Upper lobe of right lung (tissue), 1 donor: Measurements from ENCODE around the gene TTC28. TPM values are rescaled to one million over a fixed set of nuclear protein-coding genes. Genes with fewer than 3 reads are reported as not detected.

Experiments used
- ATAC-seq: fragments of 200-7000 bp; cut with Tn5 transposase; one replicate; pipeline ENCODE4 v1.9.1; 2020; ENCODE audit warnings: mild to moderate bottlenecking, moderate library complexity
- DNase-seq: peaks from one replicate; pipeline ENCODE4 v3.0.0-alpha.2; 2020
- H3K27ac ChIP-seq: fragments of 200-600 bp; one replicate; pipeline ENCODE4 v1.8.0; 2022
- H3K27me3 ChIP-seq: fragments of 200-600 bp; one replicate; pipeline ENCODE4 v1.8.0; 2022; ENCODE audit warnings: mild to moderate bottlenecking
- H3K36me3 ChIP-seq: fragments of 200-600 bp; one replicate; pipeline ENCODE4 v1.8.0; 2022
- H3K4me1 ChIP-seq: fragments of 200-600 bp; one replicate; pipeline ENCODE4 v1.8.0; 2022
- H3K4me3 ChIP-seq: fragments of 200-600 bp; one replicate; pipeline ENCODE4 v1.8.0; 2022; ENCODE audit warnings: mild to moderate bottlenecking
- H3K9me3 ChIP-seq: fragments of 200-600 bp; one replicate; pipeline ENCODE4 v1.8.0; 2022
- intact Hi-C: fragments of 100-400 bp; cut with DNase I; formaldehyde crosslinking; loops from one replicate; pipeline ENCODE4 v1.11.0; 2022
- total RNA-seq: library from RNA; stranded (reverse); fragmentation: NEBNext Ultra II Directional; extraction: Animal tissue kit (Norgen Biotek cat#: 25700); gene quantifications from one replicate; pipeline ENCODE4 v1.2.1, GENCODE V29; 2021
- TF ChIP-seq, protein P1 (sequence below): fragments of 200-600 bp; IDR thresholded peaks from one replicate; pipeline ENCODE4 v1.8.0; 2022; ENCODE audit warnings: antibody characterized with exemption
- donor health status: DM: no; HTN: yes; CAD: no; lungs with severe emphysema.

TTC28 gene
- total RNA-seq, 1 donor from 2014 or later, result 48.7 TPM

DNA sequence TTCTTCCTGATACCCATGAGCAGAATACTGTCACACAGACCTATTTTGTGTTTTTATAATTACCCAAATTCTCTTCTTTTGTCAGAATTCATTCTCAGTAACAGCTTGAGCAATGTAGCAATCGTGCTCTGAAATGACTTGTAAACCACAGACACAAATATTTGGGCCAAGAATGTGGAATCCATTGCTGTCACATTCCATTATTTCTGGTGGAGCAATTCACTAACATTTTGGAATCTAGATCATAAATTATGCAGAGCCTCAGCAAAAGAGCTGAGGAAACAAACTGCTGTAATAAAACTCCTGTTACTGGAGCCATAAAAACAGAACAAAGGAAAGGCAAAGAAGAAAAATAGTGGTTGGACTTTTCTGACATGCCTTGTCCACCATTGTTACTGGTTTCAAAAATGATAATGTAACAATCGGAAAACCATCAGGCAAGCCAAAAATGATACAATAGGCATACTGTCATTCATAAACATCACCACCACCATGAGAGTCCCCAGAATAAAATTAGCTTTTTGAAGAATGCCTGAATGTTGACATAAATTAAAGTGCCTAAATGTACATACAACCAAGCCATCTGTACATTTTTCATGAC, 537.2 kb downstream of the TTC28 start:
- no peak for ATAC-seq
- H3K9me3 ChIP-seq, result no peaks in the 10 kb centered on the region
- intact Hi-C loops, result no loop called here
- H3K36me3 ChIP-seq, result no peaks in the 10 kb centered on the region
- no peak for DNase-seq
- H3K4me1 ChIP-seq, result peaks cover 39% of the 10 kb centered on the region
- H3K27ac ChIP-seq, result no peak overlapping the region
- no peaks in the 10 kb centered on the region for H3K27me3 ChIP-seq
- H3K4me3 ChIP-seq, result no peak overlapping the region
- TF ChIP-seq, protein P1, sequence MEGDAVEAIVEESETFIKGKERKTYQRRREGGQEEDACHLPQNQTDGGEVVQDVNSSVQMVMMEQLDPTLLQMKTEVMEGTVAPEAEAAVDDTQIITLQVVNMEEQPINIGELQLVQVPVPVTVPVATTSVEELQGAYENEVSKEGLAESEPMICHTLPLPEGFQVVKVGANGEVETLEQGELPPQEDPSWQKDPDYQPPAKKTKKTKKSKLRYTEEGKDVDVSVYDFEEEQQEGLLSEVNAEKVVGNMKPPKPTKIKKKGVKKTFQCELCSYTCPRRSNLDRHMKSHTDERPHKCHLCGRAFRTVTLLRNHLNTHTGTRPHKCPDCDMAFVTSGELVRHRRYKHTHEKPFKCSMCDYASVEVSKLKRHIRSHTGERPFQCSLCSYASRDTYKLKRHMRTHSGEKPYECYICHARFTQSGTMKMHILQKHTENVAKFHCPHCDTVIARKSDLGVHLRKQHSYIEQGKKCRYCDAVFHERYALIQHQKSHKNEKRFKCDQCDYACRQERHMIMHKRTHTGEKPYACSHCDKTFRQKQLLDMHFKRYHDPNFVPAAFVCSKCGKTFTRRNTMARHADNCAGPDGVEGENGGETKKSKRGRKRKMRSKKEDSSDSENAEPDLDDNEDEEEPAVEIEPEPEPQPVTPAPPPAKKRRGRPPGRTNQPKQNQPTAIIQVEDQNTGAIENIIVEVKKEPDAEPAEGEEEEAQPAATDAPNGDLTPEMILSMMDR, result no peak

DNA sequence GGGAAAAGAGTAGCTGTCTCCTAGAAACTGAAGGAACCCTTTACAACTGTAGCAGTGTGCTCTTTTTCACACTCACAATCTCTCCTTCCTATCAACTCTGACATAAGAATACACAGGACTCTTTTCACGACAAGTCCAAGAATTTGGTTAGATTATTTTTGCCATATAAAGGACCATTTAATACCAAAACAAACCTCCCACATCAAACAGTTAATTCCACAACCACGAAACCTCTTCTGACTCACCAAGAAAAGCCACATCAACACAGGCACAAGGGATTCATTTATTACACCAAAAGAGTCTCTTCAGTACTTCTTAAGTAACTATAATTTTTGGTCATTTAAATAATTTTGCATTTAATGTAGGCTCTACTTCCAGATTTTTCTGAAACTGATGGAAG, 538.0 kb downstream of the TTC28 start:
- H3K4me1 ChIP-seq, result peaks cover 35% of the 10 kb centered on the region
- no peaks in the 10 kb centered on the region for H3K27me3 ChIP-seq
- no peaks in the 10 kb centered on the region for H3K9me3 ChIP-seq
- H3K4me3 ChIP-seq, result no peak overlapping the region
- H3K27ac ChIP-seq, result no peak overlapping the region
- intact Hi-C loops, result no loop called here
- TF ChIP-seq, protein P1, result no peak
- DNase-seq (no peak), ATAC-seq (no peak)
- H3K36me3 ChIP-seq, result no peaks in the 10 kb centered on the region

DNA sequence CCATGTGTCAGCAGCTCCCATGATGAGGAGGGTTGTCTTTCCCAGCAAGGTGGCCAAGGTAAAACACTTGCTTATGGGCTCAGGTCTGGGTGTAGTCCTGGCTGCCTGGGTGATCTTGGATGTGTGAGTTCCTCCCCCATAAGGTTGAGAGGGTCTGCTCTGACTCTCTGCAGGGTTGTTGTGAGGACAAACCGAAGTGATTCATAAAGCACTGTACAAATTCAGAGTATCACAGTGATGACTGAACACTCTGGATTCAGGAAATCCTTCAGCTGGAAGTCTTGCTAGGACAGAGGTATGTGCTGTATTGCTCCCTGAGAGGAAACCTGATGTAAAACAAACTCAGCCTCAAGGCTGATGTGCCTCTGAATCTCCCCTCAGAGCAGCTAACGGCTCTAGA, 539.7 kb downstream of the TTC28 start:
- intact Hi-C loops, result no loop called here
- Histone ChIP-seq H3K36me3 (no peaks in the 10 kb centered on the region), H3K9me3 (no peaks in the 10 kb centered on the region), H3K4me3 (no peak overlapping the region), H3K27ac (no peak overlapping the region), H3K27me3 (no peaks in the 10 kb centered on the region), H3K4me1 (peaks cover 35% of the 10 kb centered on the region)
- no peak for DNase-seq
- TF ChIP-seq, protein P1, result no peak
- no peak for ATAC-seq

DNA sequence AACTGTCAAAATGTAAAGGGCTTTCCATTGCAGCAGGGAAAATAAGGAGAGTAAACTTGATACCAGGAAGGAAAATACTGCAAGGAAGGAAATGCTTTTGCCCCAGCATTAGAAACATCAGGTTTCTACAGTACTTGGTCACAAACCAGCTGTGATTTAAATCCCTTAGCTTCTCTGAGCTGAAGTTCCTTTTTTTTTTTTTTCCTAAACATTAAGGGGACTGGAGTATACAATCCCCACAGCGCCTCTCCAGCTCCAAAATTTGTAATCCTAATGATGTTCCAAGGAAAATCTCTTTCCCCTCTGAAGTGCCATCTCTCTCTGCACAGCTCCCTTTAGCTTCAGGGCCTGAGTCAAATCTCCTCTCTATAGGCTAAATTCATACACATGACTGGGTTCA, 540.1 kb downstream of the TTC28 start:
- no peak for ATAC-seq
- no peaks in the 10 kb centered on the region for H3K27me3 ChIP-seq
- H3K4me3 ChIP-seq, result no peak overlapping the region

DNA sequence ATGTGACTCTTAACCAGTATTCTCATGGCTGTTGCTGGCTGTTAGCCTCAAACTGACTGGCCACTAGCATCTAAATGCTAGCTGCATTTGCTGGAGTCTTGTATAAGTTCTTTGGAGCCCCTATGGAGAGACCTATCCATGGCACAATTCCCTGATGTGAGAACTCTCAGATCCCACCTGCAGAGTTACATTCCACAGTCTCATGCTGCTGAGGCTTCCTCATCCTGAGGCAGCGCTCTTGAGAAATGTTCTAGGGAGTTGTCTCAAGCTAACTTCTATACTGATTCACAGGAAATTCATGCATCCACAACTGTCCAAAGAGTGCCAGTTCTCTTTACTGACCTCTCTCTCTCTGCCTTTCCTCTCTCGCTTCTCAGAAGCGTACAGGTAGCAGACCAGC, 542.6 kb downstream of the TTC28 start:
- no peak for ATAC-seq
- intact Hi-C loops, result no loop called here
- Histone ChIP-seq H3K4me1 (peaks cover 22% of the 10 kb centered on the region), H3K27me3 (no peaks in the 10 kb centered on the region), H3K4me3 (no peak overlapping the region), H3K36me3 (no peaks in the 10 kb centered on the region), H3K27ac (no peak overlapping the region), H3K9me3 (no peaks in the 10 kb centered on the region)
- DNase-seq, result no peak
- TF ChIP-seq, protein P1, result no peak

More for the DNA sequence above, 540.1 kb downstream of the TTC28 start:
- TF ChIP-seq, protein P1, result no peak
- no peaks in the 10 kb centered on the region for H3K36me3 ChIP-seq
- intact Hi-C loops, result no loop called here
- peaks cover 35% of the 10 kb centered on the region for H3K4me1 ChIP-seq
- no peak overlapping the region for H3K27ac ChIP-seq
- DNase-seq, result no peak
- H3K9me3 ChIP-seq, result no peaks in the 10 kb centered on the region

DNA sequence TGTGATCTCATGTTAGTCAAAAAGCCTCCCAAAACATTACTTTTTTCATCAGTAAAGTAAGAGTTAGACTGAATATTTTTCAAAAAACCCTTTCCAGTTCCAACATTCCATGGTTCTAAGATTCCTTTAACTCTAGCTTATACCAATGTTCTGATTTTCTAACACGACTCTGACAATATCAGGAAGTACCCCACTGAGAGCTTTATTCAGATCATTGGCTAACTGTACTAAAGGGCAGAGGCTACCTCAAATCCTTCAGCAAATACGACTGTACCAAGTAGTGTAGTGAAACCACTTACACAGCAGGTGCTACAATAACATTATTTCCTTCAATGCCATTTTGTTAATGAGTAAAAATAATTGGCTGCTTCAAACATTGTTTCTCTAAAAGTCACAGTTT, 547.2 kb downstream of the TTC28 start:
- ATAC-seq (no peak), DNase-seq (no peak)
- TF ChIP-seq, protein P1, result no peak
- no peaks in the 10 kb centered on the region for H3K36me3 ChIP-seq
- H3K27ac ChIP-seq, result no peak overlapping the region
- H3K9me3 ChIP-seq, result no peaks in the 10 kb centered on the region
- no peaks in the 10 kb centered on the region for H3K27me3 ChIP-seq
- H3K4me3 ChIP-seq, result no peak overlapping the region
- intact Hi-C loops, result no loop called here
- H3K4me1 ChIP-seq, result no peaks in the 10 kb centered on the region
